Measurements from ENCODE around the gene STIM2. TPM values are rescaled to one million over a fixed set of nuclear protein-coding genes. Genes with fewer than 3 reads are reported as not detected.

Gene STIM2
- total and polyA plus RNA-seq, 2 donors (not counting 1 experiment from before 2014, with no cell fraction given): 48.6 to 96.0 TPM

DNA sequence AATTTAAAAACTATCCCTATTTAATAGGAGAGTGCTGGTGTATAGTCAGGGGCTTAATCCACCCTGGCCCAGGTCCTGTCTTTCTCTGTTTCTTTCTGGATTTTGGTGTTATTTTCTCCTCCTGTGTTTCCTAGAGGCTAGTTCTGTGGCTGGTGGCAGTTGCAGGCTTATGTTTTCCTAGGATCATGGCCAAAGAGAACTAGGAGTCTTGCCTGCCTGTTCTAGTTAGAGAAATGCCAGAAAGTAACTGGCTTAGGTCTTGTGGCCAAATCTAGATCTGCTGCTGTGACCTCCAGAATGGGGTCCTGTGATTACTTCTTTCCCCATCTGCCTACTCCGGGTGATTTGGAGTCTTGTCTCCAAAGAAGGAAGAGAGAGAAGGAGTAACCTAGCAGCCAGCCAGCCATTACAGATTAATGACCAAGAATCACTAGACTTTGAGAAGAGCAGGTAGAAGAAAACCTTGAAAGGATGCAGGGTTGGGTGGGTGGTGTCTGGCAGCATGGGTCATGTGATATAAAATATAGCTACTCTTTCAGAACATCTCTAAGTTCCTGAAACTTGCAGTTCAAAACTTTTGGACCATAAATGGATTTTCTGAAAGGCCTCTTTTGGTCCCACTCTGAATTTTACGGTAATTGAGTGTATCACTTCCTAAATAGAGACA is 117.9 kb downstream of the STIM2 start:
- no peak overlapping the region for H3K4me3 ChIP-seq (ENCODE audit: control extremely low read depth in 1 of 5, extremely low read depth in 1 of 5, insufficient read depth in 1 of 5, low read depth in 2 of 5, low read length in 4 of 5)
- peaks cover 0 to 4% of the 10 kb centered on the region in 2 experiments for H3K36me3 ChIP-seq (replicated peaks in 1 of 2; ENCODE audit: control extremely low read depth in 1 of 2, control insufficient read depth in 1 of 2, extremely low read depth in 1 of 2, insufficient read depth in 2 of 2, low read length in 1 of 2)
- Mint-ChIP-seq H3K4me1 (peaks cover 44% of the 10 kb centered on the region), H3K27ac (peak overlapping the region; percentile 89), H3K9me3 (ENCODE audit: insufficient read depth) (no peaks in the 10 kb centered on the region), H3K27me3 (no peaks in the 10 kb centered on the region), H3K4me3 (peak overlapping the region; percentile 53)
- DNase-seq (peak; percentile 57), ATAC-seq (ENCODE audit: low read depth) (peak; percentile 51)
- peak overlapping the region; percentile 6 for H3K9ac ChIP-seq (ENCODE audit: low read length)
- intact Hi-C loops (cut with micrococcal nuclease): loop anchor here (2.0 kb wide), 1 partner anchor 16 kb away; no protein-coding TSS in a partner anchor
- peaks cover 0 to 7% (median 0%) of the 10 kb centered on the region in 3 donors for H3K9me3 ChIP-seq (ENCODE audit: control extremely low read depth in 1 of 3, control insufficient read depth in 2 of 3, insufficient read depth in 1 of 3, low read length in 2 of 3)
- peak overlapping the region; percentile 48 for H3K4me2 ChIP-seq (replicated peaks; ENCODE audit: low read depth, low read length, poor library complexity, severe bottlenecking)
- POLR2A ChIA-PET: interaction anchor here (1.0 kb wide), 1 partner anchor 93 kb away, joined by 3 read pairs; no protein-coding TSS in a partner anchor
- TF ChIP-seq EZH2 (IDR thresholded peaks at IDR 0.05; ENCODE audit: borderline replicate concordance, insufficient read depth, low read depth, low read length, poor library complexity, severe bottlenecking): no peak
- TF ChIP-seq, protein P1, sequence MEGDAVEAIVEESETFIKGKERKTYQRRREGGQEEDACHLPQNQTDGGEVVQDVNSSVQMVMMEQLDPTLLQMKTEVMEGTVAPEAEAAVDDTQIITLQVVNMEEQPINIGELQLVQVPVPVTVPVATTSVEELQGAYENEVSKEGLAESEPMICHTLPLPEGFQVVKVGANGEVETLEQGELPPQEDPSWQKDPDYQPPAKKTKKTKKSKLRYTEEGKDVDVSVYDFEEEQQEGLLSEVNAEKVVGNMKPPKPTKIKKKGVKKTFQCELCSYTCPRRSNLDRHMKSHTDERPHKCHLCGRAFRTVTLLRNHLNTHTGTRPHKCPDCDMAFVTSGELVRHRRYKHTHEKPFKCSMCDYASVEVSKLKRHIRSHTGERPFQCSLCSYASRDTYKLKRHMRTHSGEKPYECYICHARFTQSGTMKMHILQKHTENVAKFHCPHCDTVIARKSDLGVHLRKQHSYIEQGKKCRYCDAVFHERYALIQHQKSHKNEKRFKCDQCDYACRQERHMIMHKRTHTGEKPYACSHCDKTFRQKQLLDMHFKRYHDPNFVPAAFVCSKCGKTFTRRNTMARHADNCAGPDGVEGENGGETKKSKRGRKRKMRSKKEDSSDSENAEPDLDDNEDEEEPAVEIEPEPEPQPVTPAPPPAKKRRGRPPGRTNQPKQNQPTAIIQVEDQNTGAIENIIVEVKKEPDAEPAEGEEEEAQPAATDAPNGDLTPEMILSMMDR (IDR thresholded peaks at IDR 0.05): no peak
- peaks cover 81% of the 10 kb centered on the region for H3K79me2 ChIP-seq (ENCODE audit: control insufficient read depth, insufficient read depth, low read length)
- H2AFZ ChIP-seq (ENCODE audit: insufficient read depth, low read depth, low read length, poor library complexity, severe bottlenecking): no peak overlapping the region
- H3K27ac ChIP-seq (ENCODE audit: low read length in 2 of 2): peak overlapping the region; percentile 55 to 93
- no peaks in the 10 kb centered on the region for H3K27me3 ChIP-seq (replicated peaks in 1 of 4; ENCODE audit: control extremely low read depth in 1 of 4, control insufficient read depth in 3 of 4, insufficient read depth in 4 of 4, low read length in 3 of 4)
- WGBS (ENCODE audit: insufficient coverage): no CpG with 5 or more reads among the region's 2 CpGs
- CTCF ChIA-PET: interaction anchor here (1.4 kb wide), 1 partner anchor 92 kb away, joined by 3 read pairs; no protein-coding TSS in a partner anchor
- peaks cover 13 to 19% of the 10 kb centered on the region in 2 donors for H3K4me1 ChIP-seq (ENCODE audit: control insufficient read depth in 2 of 2, insufficient read depth in 2 of 2, low read length in 2 of 2)
- H4K20me1 ChIP-seq (ENCODE audit: control insufficient read depth, insufficient read depth, low read length, poor library complexity, severe bottlenecking): peaks cover 4% of the 10 kb centered on the region

DNA sequence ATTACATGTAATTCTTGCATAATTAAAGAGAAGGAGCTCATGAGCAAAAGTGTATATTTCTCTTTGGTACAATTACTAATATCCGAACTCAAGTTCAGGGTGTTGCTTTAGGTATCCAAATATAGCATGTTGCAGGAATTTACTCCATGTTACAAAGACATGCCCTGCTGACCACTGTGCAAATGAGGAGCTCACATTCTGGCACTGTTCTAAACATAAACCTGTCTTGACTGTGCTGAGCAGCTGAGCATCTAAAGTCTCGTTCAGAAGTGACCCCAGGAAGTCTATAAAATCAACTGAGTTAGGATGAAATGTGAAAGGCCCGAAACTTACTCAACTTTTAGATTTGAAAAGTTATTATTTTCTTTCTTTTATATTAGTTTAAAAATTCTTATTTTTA is 124.3 kb downstream of the STIM2 start:
- peaks cover 9 to 11% of the 10 kb centered on the region in 2 experiments for H3K36me3 ChIP-seq (replicated peaks in 1 of 2; ENCODE audit: control extremely low read depth in 1 of 2, control insufficient read depth in 1 of 2, extremely low read depth in 1 of 2, insufficient read depth in 2 of 2, low read length in 1 of 2)
- H2AFZ ChIP-seq (ENCODE audit: insufficient read depth, low read depth, low read length, poor library complexity, severe bottlenecking): no peak overlapping the region
- H3K9me3 Mint-ChIP-seq (ENCODE audit: insufficient read depth): no peaks in the 10 kb centered on the region
- no peak overlapping the region for H3K27ac Mint-ChIP-seq
- H3K27me3 Mint-ChIP-seq: no peaks in the 10 kb centered on the region
- DNase-seq: no peak
- CTCF ChIA-PET: interaction anchor here (0.6 to 1.3 kb wide), 4 partner anchors 14 to 127 kb away, joined by 3 read pairs; no protein-coding TSS in a partner anchor
- H3K79me2 ChIP-seq (ENCODE audit: control insufficient read depth, insufficient read depth, low read length): peaks cover 88% of the 10 kb centered on the region
- no peak overlapping the region for H3K27ac ChIP-seq (ENCODE audit: low read length in 2 of 2)
- POLR2A ChIA-PET: no interaction called here
- peaks cover 45% of the 10 kb centered on the region for H3K4me1 Mint-ChIP-seq
- H3K4me2 ChIP-seq (replicated peaks; ENCODE audit: low read depth, low read length, poor library complexity, severe bottlenecking): no peak overlapping the region
- H3K4me3 Mint-ChIP-seq: peak overlapping the region; percentile 49
- intact Hi-C loops (cut with micrococcal nuclease): no loop called here
- H4K20me1 ChIP-seq (ENCODE audit: control insufficient read depth, insufficient read depth, low read length, poor library complexity, severe bottlenecking): peaks cover 4% of the 10 kb centered on the region
- WGBS (ENCODE audit: insufficient coverage): no CpG with 5 or more reads among the region's 3 CpGs
- no peaks in the 10 kb centered on the region for H3K9me3 ChIP-seq (ENCODE audit: control extremely low read depth in 1 of 3, control insufficient read depth in 2 of 3, insufficient read depth in 1 of 3, low read length in 2 of 3)
- ATAC-seq (ENCODE audit: low read depth): no peak
- peaks cover 26 to 28% of the 10 kb centered on the region in 2 donors for H3K4me1 ChIP-seq (ENCODE audit: control insufficient read depth in 2 of 2, insufficient read depth in 2 of 2, low read length in 2 of 2)
- H3K27me3 ChIP-seq (replicated peaks in 1 of 4; ENCODE audit: control extremely low read depth in 1 of 4, control insufficient read depth in 3 of 4, insufficient read depth in 4 of 4, low read length in 3 of 4): no peaks in the 10 kb centered on the region
- TF ChIP-seq EZH2 (IDR thresholded peaks at IDR 0.05; ENCODE audit: borderline replicate concordance, insufficient read depth, low read depth, low read length, poor library complexity, severe bottlenecking): no peak
- TF ChIP-seq, protein P1 (IDR thresholded peaks at IDR 0.05): no peak
- no peak overlapping the region for H3K4me3 ChIP-seq (ENCODE audit: control extremely low read depth in 1 of 5, extremely low read depth in 1 of 5, insufficient read depth in 1 of 5, low read depth in 2 of 5, low read length in 4 of 5)
- H3K9ac ChIP-seq (ENCODE audit: low read length): no peak overlapping the region

Measured in B cell (primary cell).